ENCODE data around the gene PCDHB15. TPM values are rescaled to one million over a fixed set of nuclear protein-coding genes. Genes with fewer than 3 reads are reported as not detected.
A peak's percentile ranks its signal among the peaks of the same experiment; 100 is the strongest.
"Not testable (repeated sequence)": the region's sequence is repeated elsewhere in the genome, so short reads cannot be mapped to it uniquely, and the experiment has no call there.

The PCDHB15 gene
- total RNA-seq, 1 donor from 2014 or later, result 2.8 TPM

DNA sequence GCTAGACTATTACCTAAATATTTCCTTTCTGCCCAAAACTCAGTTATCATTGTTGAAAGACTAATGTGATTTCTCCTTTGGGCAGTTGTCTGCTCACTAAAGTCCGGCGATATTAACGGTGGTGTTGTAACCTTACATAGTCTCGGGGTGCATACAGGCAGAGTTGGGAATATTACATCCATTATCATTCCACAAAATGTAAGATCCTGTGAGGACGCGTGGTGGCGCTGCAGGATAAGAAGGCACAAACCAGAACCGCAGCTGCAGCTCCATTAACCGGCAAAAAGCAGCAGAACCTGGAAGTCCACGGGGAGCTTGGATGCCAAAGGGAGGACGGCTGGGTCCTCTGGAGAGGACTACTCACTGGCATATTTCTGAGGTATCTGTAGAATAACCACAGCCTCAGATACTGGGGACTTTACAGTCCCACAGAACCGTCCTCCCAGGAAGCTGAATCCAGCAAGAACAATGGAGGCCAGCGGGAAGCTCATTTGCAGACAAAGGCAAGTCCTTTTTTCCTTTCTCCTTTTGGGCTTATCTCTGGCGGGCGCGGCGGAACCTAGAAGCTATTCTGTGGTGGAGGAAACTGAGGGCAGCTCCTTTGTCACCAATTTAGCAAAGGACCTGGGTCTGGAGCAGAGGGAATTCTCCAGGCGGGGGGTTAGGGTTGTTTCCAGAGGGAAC lies 31.4 kb upstream of the PCDHB15 start, which contains the start of gene PCDHB13:
Gene PCDHB13 (plus strand): TSS at position 264 of the 684 bp plus-strand sequence. CDS start 205 bp downstream, at position 469.
- H3K36me3 ChIP-seq; DNase-seq; intact Hi-C loops (cut with DNase I); H3K4me3 ChIP-seq; H3K27me3 ChIP-seq (ENCODE audit: low read depth); H3K27ac ChIP-seq; H3K4me1 ChIP-seq: not testable (repeated sequence)
- TF ChIP-seq, protein P1, sequence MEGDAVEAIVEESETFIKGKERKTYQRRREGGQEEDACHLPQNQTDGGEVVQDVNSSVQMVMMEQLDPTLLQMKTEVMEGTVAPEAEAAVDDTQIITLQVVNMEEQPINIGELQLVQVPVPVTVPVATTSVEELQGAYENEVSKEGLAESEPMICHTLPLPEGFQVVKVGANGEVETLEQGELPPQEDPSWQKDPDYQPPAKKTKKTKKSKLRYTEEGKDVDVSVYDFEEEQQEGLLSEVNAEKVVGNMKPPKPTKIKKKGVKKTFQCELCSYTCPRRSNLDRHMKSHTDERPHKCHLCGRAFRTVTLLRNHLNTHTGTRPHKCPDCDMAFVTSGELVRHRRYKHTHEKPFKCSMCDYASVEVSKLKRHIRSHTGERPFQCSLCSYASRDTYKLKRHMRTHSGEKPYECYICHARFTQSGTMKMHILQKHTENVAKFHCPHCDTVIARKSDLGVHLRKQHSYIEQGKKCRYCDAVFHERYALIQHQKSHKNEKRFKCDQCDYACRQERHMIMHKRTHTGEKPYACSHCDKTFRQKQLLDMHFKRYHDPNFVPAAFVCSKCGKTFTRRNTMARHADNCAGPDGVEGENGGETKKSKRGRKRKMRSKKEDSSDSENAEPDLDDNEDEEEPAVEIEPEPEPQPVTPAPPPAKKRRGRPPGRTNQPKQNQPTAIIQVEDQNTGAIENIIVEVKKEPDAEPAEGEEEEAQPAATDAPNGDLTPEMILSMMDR (IDR thresholded peaks at IDR 0.05), result peak; percentile 35
- peak; percentile 42 to 46 for ATAC-seq
- H3K9me3 ChIP-seq, result peaks cover 33% of the 10 kb centered on the region

DNA sequence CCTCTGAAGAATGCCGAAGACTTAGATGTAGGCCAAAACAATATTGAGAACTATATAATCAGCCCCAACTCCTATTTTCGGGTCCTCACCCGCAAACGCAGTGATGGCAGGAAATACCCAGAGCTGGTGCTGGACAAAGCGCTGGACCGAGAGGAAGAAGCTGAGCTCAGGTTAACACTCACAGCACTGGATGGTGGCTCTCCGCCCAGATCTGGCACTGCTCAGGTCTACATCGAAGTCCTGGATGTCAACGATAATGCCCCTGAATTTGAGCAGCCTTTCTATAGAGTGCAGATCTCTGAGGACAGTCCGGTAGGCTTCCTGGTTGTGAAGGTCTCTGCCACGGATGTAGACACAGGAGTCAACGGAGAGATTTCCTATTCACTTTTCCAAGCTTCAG lies 30.6 kb upstream of the PCDHB15 start:
- H3K27me3 ChIP-seq (ENCODE audit: low read depth); ATAC-seq; H3K4me3 ChIP-seq; H3K36me3 ChIP-seq; DNase-seq; intact Hi-C loops (cut with DNase I); H3K4me1 ChIP-seq; H3K27ac ChIP-seq: not testable (repeated sequence)
- H3K9me3 ChIP-seq, result peaks cover 32% of the 10 kb centered on the region

DNA sequence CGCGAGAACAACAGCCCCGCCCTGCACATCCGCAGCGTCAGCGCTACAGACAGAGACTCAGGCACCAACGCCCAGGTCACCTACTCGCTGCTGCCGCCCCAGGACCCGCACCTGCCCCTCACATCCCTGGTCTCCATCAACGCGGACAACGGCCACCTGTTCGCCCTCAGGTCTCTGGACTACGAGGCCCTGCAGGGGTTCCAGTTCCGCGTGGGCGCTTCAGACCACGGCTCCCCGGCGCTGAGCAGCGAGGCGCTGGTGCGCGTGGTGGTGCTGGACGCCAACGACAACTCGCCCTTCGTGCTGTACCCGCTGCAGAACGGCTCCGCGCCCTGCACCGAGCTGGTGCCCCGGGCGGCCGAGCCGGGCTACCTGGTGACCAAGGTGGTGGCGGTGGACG lies 29.7 kb upstream of the PCDHB15 start:
- ATAC-seq, result not testable (repeated sequence)

DNA sequence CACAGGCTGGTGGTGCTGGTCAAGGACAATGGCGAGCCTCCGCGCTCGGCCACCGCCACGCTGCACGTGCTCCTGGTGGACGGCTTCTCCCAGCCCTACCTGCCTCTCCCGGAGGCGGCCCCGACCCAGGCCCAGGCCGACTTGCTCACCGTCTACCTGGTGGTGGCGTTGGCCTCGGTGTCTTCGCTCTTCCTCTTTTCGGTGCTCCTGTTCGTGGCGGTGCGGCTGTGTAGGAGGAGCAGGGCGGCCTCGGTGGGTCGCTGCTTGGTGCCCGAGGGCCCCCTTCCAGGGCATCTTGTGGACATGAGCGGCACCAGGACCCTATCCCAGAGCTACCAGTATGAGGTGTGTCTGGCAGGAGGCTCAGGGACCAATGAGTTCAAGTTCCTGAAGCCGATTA lies 29.2 kb upstream of the PCDHB15 start:
- H3K4me1 ChIP-seq; DNase-seq; H3K27me3 ChIP-seq (ENCODE audit: low read depth); H3K4me3 ChIP-seq; intact Hi-C loops (cut with DNase I); ATAC-seq; H3K27ac ChIP-seq; H3K36me3 ChIP-seq: not testable (repeated sequence)
- H3K9me3 ChIP-seq, result peaks cover 40% of the 10 kb centered on the region

More for the DNA sequence above, 29.7 kb upstream of the PCDHB15 start:
- H3K4me1 ChIP-seq; H3K36me3 ChIP-seq; H3K27me3 ChIP-seq (ENCODE audit: low read depth); intact Hi-C loops (cut with DNase I); DNase-seq; H3K27ac ChIP-seq; H3K4me3 ChIP-seq: not testable (repeated sequence)
- H3K9me3 ChIP-seq, result peaks cover 35% of the 10 kb centered on the region

DNA sequence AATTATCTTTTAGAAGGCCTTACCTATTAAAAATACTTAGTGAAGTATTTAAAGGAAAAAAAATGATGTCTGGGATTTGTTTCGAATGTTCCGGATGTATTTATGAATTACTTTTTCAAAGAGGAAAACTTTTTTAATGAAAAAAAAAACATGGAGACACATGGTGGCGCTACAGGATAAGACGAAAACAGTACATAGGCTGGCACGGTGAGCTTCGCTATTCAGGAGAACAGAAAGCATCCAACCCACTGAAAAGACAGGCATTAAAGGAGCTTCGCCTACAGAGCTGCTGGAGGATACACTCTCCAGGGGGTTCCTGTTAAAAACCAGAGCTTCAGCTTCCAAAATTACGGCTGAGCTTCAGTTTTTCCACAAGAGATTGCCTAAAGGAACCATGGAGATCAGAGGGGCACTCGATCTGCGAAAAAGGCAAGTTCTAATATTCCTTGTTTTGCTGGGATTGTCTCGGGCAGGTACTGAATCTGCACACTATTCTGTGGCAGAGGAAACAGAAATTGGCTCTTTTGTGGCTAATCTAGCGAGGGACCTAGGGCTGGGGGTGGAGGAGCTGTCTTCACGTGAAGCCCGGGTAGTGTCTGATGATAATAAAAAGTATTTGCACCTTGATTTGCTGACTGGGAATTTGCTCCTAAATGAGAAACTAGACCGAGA lies 21.9 kb upstream of the PCDHB15 start, which contains the start of gene PCDHB14:
Gene PCDHB14 (plus strand): TSS at position 232 of the 672 bp plus-strand sequence. CDS start 163 bp downstream, at position 395.
- Histone ChIP-seq H3K4me1 (no peaks in the 10 kb centered on the region), H3K27ac (no peak within 1 kb of the TSS), H3K36me3 (no peaks in the 10 kb centered on the region), H3K9me3 (peaks cover 78% of the 10 kb centered on the region), H3K4me3 (peak within 1 kb of the TSS; percentile 31), H3K27me3 (ENCODE audit: low read depth) (no peaks in the 10 kb centered on the region)
- DNase-seq, result no peak
- intact Hi-C loops (cut with DNase I), result no loop called here
- TF ChIP-seq, protein P1 (IDR thresholded peaks at IDR 0.05), result no peak
- ATAC-seq, result no peak

DNA sequence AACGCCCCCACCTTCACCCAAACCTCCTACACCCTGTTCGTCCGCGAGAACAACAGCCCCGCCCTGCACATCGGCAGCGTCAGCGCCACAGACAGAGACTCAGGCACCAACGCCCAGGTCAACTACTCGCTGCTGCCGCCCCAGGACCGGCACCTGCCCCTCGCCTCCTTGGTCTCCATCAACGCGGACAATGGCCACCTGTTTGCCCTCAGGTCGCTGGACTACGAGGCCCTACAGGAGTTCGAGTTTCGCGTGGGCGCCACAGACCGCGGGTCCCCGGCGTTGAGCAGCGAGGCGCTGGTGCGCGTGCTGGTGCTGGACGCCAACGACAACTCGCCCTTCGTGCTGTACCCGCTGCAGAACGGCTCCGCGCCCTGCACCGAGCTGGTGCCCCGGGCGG lies 20.4 kb upstream of the PCDHB15 start:
- DNase-seq, H3K36me3 ChIP-seq: not testable (repeated sequence)
- H3K9me3 ChIP-seq, result peaks cover 76% of the 10 kb centered on the region

DNA sequence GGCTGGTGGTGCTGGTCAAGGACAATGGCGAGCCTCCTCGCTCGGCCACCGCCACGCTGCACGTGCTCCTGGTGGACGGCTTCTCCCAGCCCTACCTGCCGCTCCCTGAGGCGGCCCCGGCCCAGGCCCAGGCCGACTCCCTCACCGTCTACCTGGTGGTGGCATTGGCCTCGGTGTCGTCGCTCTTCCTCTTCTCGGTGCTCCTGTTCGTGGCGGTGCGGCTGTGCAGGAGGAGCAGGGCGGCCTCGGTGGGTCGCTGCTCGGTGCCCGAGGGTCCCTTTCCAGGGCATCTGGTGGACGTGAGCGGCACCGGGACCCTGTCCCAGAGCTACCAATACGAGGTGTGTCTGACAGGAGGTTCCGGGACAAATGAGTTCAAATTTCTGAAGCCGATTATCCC lies 19.8 kb upstream of the PCDHB15 start:
- H3K4me1 ChIP-seq; H3K27me3 ChIP-seq (ENCODE audit: low read depth); H3K4me3 ChIP-seq; ATAC-seq; H3K36me3 ChIP-seq; H3K27ac ChIP-seq; intact Hi-C loops (cut with DNase I); DNase-seq: not testable (repeated sequence)
- H3K9me3 ChIP-seq, result peaks cover 78% of the 10 kb centered on the region

More for the DNA sequence above, 20.4 kb upstream of the PCDHB15 start:
- H3K4me3 ChIP-seq; H3K4me1 ChIP-seq; H3K27me3 ChIP-seq (ENCODE audit: low read depth); ATAC-seq; H3K27ac ChIP-seq; intact Hi-C loops (cut with DNase I): not testable (repeated sequence)

DNA sequence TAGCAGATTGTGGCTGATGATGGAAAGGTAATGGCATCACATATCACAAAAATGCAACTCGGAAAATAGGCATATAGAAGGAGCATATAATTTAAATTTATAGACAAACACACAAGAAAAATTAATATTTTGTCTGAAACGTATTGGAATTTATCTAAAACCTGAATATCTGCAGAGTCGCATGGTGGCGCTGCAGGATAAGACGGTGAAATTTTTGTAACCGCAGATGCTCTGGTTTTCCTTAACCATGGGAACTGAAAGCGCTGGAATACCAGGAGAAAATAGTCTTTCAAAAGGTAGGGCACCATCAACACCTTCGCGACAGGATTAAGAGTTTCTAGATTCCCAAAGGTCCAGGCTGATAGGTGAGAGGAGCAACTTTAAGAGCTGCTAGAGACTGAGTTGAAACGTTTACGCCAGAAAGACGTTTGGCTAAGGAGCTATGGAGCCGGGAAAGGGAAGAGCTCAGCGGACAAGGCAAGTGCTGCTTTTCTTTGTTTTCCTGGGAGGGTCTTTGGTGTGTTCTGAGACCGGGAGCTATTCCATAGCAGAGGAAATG lies 11.0 kb upstream of the PCDHB15 start:
- DNase-seq, result no peak
- H3K27me3 ChIP-seq (ENCODE audit: low read depth), result no peaks in the 10 kb centered on the region
- H3K9me3 ChIP-seq, result peaks cover 82% of the 10 kb centered on the region
- no peaks in the 10 kb centered on the region for H3K36me3 ChIP-seq
- H3K4me3 ChIP-seq, result peak overlapping the region; percentile 20
- no peak overlapping the region for H3K27ac ChIP-seq
- H3K4me1 ChIP-seq, result no peaks in the 10 kb centered on the region
- no peak for ATAC-seq
- TF ChIP-seq, protein P1 (IDR thresholded peaks at IDR 0.05), result no peak
- intact Hi-C loops (cut with DNase I), result no loop called here

DNA sequence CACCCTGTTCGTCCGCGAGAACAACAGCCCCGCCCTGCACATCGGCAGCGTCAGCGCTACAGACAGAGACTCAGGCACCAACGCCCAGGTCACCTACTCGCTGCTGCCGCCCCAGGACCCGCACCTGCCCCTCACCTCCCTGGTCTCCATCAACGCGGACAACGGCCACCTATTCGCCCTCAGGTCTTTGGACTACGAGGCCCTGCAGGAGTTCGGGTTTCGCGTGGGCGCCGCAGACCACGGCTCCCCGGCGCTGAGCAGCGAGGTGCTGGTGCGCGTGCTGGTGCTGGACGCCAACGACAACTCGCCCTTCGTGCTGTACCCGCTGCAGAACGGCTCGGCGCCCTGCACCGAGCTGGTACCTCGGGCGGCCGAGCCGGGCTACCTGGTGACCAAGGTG lies 9.3 kb upstream of the PCDHB15 start:
- H3K4me3 ChIP-seq; H3K27ac ChIP-seq; H3K4me1 ChIP-seq; DNase-seq; H3K36me3 ChIP-seq; intact Hi-C loops (cut with DNase I); ATAC-seq; H3K27me3 ChIP-seq (ENCODE audit: low read depth): not testable (repeated sequence)
- H3K9me3 ChIP-seq, result peaks cover 91% of the 10 kb centered on the region

All from lower lobe of right lung (tissue), 2 donors.